NOMO-1 treated with dmso at 0.1 percent for 144 hours (cell line): ENCODE measurements around the gene SIX2.

ENCODE experiments used
- DNase-seq: peaks from one replicate; lab custom pipeline; 2025; ENCODE audit not compliant: unreplicated experiment; lab: John Stamatoyannopoulos, UW

SIX2 gene

GRCh38 chr2:45002686-45003085, 6.6 kb downstream of the SIX2 start:
- no peak for DNase-seq

- no peak for DNase-seq
These were observed 7.3 kb downstream of the SIX2 start for GRCh38 chr2:45001869-45002385.

- no peak for DNase-seq
These were observed 8.1 kb downstream of the SIX2 start for GRCh38 chr2:45000921-45001868.

GRCh38 chr2:45000341-45000901, 8.8 kb downstream of the SIX2 start:
- DNase-seq = no peak

GRCh38 chr2:44999540-44999939, 9.7 kb downstream of the SIX2 start:
- DNase-seq = no peak

GRCh38 chr2:44997963-44998362, 11.3 kb downstream of the SIX2 start:
- no peak for DNase-seq

- DNase-seq = no peak
These were observed 12.9 kb downstream of the SIX2 start for GRCh38 chr2:44996356-44996755.

- no peak for DNase-seq
These were observed 14.9 kb downstream of the SIX2 start for GRCh38 chr2:44994377-44994776.

- no peak for DNase-seq
These were observed 20.1 kb downstream of the SIX2 start for GRCh38 chr2:44989176-44989575.

- no peak for DNase-seq
These were observed 25.2 kb downstream of the SIX2 start for GRCh38 chr2:44983836-44984604.

GRCh38 chr2:44981714-44982108, 27.5 kb downstream of the SIX2 start:
- peak; percentile 59 for DNase-seq

GRCh38 chr2:44980751-44981713, 28.2 kb downstream of the SIX2 start:
- no peak for DNase-seq

- no peak for DNase-seq
These were observed 29.7 kb downstream of the SIX2 start for GRCh38 chr2:44979581-44979980.

- DNase-seq = no peak
These were observed 33.4 kb downstream of the SIX2 start for GRCh38 chr2:44975571-44976450.

- DNase-seq = no peak
These were observed 35.1 kb downstream of the SIX2 start for GRCh38 chr2:44974064-44974715.

- DNase-seq = no peak
These were observed 36.3 kb downstream of the SIX2 start for GRCh38 chr2:44972771-44973535.

GRCh38 chr2:44970846-44971450, 38.3 kb downstream of the SIX2 start:
- no peak for DNase-seq

- DNase-seq = no peak
These were observed 39.3 kb downstream of the SIX2 start for GRCh38 chr2:44969936-44970335.
